Liver (tissue), 3 donors: ENCODE measurements around the gene RAMP3.

Experiments used
- EGR1 ChIP-seq, 2 donors: IDR thresholded peaks; 2 replicates each; pipeline ENCODE4 v1.6.1; 2016 to 2018; ENCODE audit warnings: antibody characterized with exemption in 2 of 2, low read depth in 2 of 2
- GABPA ChIP-seq, 2 donors: IDR thresholded peaks in 1 of 2; conservative IDR thresholded peaks in 1 of 2; 2 replicates each; pipeline ENCODE4 v1.6.1; 2016; ENCODE audit warnings: antibody characterized with exemption in 2 of 2, mild to moderate bottlenecking in 1 of 2, moderate library complexity in 1 of 2
- HNF4A ChIP-seq, 2 donors: conservative IDR thresholded peaks; 2 replicates each; pipeline ENCODE4 v1.6.1; 2016; ENCODE audit warnings: antibody characterized with exemption in 2 of 2, mild to moderate bottlenecking in 2 of 2
- HNF4G ChIP-seq: IDR thresholded peaks from 2 replicates; pipeline ENCODE4 v1.6.1; 2016; ENCODE audit warnings: antibody characterized with exemption
- NR2F2 ChIP-seq: IDR thresholded peaks from 2 replicates; pipeline ENCODE4 v1.6.1; 2016; ENCODE audit warnings: antibody characterized with exemption
- RAD21 ChIP-seq, 2 donors: IDR thresholded peaks; 2 replicates each; pipeline ENCODE4 v1.6.1; 2016; ENCODE audit warnings: antibody characterized with exemption in 2 of 2, mild to moderate bottlenecking in 2 of 2
- SP1 ChIP-seq: IDR thresholded peaks from 2 replicates; pipeline ENCODE4 v1.6.1; 2018; ENCODE audit warnings: antibody characterized with exemption, mild to moderate bottlenecking
- TAF1 ChIP-seq: conservative IDR thresholded peaks from 2 replicates; pipeline ENCODE4 v1.6.1; 2016; ENCODE audit warnings: antibody characterized with exemption, mild to moderate bottlenecking
- YY1 ChIP-seq: IDR thresholded peaks from 2 replicates; pipeline ENCODE4 v1.6.1; 2016; ENCODE audit warnings: antibody characterized with exemption, mild to moderate bottlenecking
- TF ChIP-seq, protein P1 (sequence below): fragments of 150-350 bp; IDR thresholded peaks from 2 replicates; pipeline ENCODE4 v1.5.1; 2017; ENCODE audit warnings: improper control_type of control experiment, low read depth, low read length; ENCODE audit not compliant: missing input control
- TF ChIP-seq, protein P2 (sequence below): IDR thresholded peaks from 2 replicates; pipeline ENCODE4 v1.6.1; 2016; ENCODE audit warnings: antibody characterized with exemption
- TF ChIP-seq, protein P3 (sequence below): IDR thresholded peaks from 2 replicates; pipeline ENCODE4 v1.6.1; 2016; ENCODE audit warnings: antibody characterized with exemption, mild to moderate bottlenecking
- TF ChIP-seq, protein P4 (sequence below): IDR thresholded peaks from 2 replicates; pipeline ENCODE4 v1.6.1; 2016; ENCODE audit warnings: antibody characterized with exemption
- TF ChIP-seq, protein P5 (sequence below): IDR thresholded peaks from 2 replicates; pipeline ENCODE4 v1.6.1; 2016; ENCODE audit warnings: antibody characterized with exemption
- donor health status: healthy.
- donor health status: healthy.

DNA sequence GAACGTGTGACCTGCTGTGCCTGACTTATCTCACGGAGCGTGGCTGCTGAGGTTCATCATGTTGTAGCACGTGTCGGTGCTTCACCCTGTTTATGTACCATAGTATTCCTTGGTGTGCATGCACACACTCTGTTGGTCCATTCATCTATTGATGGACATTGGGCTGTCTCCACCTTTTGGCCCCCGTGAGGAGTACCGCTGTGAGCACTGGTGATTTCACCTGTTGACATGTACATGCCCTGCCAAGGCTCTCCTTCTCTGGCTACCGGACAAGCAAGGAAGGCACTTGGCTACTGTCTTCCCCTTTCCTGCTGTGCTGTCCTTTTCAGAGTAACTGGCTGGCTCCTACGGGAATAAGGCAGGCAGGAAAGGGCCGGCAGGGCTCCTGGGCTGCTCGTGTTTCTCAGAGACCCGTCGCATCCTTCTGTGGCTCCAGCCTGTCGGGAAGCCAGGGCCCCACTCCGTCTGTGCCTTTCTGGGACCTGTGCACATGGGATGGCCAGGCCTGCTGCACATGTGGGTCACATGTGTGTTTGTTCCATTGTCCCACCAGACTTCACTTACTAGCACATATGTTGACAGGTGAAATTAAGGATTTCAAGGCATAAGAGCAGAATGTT is 28.3 kb upstream of the RAMP3 start:
- no peak for TF ChIP-seq HNF4A (conservative IDR thresholded peaks at IDR 0.05)
- TF ChIP-seq EGR1 (IDR thresholded peaks at IDR 0.05; ENCODE audit: low read depth in 2 of 2) = no peak
- TF ChIP-seq, protein P1, sequence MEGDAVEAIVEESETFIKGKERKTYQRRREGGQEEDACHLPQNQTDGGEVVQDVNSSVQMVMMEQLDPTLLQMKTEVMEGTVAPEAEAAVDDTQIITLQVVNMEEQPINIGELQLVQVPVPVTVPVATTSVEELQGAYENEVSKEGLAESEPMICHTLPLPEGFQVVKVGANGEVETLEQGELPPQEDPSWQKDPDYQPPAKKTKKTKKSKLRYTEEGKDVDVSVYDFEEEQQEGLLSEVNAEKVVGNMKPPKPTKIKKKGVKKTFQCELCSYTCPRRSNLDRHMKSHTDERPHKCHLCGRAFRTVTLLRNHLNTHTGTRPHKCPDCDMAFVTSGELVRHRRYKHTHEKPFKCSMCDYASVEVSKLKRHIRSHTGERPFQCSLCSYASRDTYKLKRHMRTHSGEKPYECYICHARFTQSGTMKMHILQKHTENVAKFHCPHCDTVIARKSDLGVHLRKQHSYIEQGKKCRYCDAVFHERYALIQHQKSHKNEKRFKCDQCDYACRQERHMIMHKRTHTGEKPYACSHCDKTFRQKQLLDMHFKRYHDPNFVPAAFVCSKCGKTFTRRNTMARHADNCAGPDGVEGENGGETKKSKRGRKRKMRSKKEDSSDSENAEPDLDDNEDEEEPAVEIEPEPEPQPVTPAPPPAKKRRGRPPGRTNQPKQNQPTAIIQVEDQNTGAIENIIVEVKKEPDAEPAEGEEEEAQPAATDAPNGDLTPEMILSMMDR = no peak
- no peak for TF ChIP-seq YY1
- TF ChIP-seq, protein P2, sequence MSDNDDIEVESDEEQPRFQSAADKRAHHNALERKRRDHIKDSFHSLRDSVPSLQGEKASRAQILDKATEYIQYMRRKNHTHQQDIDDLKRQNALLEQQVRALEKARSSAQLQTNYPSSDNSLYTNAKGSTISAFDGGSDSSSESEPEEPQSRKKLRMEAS = no peak
- no peak for TF ChIP-seq RAD21 (IDR thresholded peaks at IDR 0.05)
- TF ChIP-seq, protein P3, sequence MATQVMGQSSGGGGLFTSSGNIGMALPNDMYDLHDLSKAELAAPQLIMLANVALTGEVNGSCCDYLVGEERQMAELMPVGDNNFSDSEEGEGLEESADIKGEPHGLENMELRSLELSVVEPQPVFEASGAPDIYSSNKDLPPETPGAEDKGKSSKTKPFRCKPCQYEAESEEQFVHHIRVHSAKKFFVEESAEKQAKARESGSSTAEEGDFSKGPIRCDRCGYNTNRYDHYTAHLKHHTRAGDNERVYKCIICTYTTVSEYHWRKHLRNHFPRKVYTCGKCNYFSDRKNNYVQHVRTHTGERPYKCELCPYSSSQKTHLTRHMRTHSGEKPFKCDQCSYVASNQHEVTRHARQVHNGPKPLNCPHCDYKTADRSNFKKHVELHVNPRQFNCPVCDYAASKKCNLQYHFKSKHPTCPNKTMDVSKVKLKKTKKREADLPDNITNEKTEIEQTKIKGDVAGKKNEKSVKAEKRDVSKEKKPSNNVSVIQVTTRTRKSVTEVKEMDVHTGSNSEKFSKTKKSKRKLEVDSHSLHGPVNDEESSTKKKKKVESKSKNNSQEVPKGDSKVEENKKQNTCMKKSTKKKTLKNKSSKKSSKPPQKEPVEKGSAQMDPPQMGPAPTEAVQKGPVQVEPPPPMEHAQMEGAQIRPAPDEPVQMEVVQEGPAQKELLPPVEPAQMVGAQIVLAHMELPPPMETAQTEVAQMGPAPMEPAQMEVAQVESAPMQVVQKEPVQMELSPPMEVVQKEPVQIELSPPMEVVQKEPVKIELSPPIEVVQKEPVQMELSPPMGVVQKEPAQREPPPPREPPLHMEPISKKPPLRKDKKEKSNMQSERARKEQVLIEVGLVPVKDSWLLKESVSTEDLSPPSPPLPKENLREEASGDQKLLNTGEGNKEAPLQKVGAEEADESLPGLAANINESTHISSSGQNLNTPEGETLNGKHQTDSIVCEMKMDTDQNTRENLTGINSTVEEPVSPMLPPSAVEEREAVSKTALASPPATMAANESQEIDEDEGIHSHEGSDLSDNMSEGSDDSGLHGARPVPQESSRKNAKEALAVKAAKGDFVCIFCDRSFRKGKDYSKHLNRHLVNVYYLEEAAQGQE = no peak
- TF ChIP-seq TAF1 = no peak
- TF ChIP-seq, protein P4, sequence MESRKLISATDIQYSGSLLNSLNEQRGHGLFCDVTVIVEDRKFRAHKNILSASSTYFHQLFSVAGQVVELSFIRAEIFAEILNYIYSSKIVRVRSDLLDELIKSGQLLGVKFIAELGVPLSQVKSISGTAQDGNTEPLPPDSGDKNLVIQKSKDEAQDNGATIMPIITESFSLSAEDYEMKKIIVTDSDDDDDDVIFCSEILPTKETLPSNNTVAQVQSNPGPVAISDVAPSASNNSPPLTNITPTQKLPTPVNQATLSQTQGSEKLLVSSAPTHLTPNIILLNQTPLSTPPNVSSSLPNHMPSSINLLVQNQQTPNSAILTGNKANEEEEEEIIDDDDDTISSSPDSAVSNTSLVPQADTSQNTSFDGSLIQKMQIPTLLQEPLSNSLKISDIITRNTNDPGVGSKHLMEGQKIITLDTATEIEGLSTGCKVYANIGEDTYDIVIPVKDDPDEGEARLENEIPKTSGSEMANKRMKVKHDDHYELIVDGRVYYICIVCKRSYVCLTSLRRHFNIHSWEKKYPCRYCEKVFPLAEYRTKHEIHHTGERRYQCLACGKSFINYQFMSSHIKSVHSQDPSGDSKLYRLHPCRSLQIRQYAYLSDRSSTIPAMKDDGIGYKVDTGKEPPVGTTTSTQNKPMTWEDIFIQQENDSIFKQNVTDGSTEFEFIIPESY = no peak
- TF ChIP-seq SP1 = no peak
- TF ChIP-seq HNF4G = no peak
- no peak for TF ChIP-seq GABPA (IDR thresholded peaks at IDR 0.05 in 1 of 2, conservative IDR thresholded peaks at IDR 0.05 in 1 of 2)
- TF ChIP-seq, protein P5, sequence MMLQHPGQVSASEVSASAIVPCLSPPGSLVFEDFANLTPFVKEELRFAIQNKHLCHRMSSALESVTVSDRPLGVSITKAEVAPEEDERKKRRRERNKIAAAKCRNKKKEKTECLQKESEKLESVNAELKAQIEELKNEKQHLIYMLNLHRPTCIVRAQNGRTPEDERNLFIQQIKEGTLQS = no peak
- TF ChIP-seq NR2F2 = no peak
